HEK293 (cell line): ENCODE results near the gene FUT9.

Source experiments
- CTCF ChIA-PET: fragments of 350-600 bp; formaldehyde crosslinking; extraction: SDS; loops from one replicate; lab custom pipeline; 2021; ENCODE audit warnings: antibody characterized with exemption; lab: Yijun Ruan, JAX
- POLR2A ChIA-PET: fragments of 300-600 bp; formaldehyde crosslinking; extraction: SDS; loops from one replicate; lab custom pipeline; 2020; ENCODE audit warnings: antibody characterized with exemption, inconsistent platforms; lab: Yijun Ruan, JAX
- H3K27ac ChIP-seq: fragments of 200-500 bp; sonication (Bioruptor generic); 2 replicates; pipeline ENCODE4 v1.5.1; 2014; ENCODE audit warnings: low read depth, low read length, control low read depth, inconsistent platforms; ENCODE audit errors: extremely low read depth
- H3K36me3 ChIP-seq, 2 experiments: fragments of 200-500 bp in 1 of 2; sonication (Bioruptor generic) in 1 of 2; 1 replicate in 1 of 2; 2 replicates in 1 of 2; pipeline ENCODE4 v1.5.1; 2014 to 2017; ENCODE audit warnings: inconsistent platforms in 2 of 2, low read length in 2 of 2; ENCODE audit not compliant: control insufficient read depth in 2 of 2, insufficient read depth in 1 of 2
- H3K4me1 ChIP-seq: fragments of 200-500 bp; sonication (Bioruptor generic); 2 replicates; pipeline ENCODE4 v1.5.1; 2014; ENCODE audit warnings: mild to moderate bottlenecking, low read length, inconsistent platforms; ENCODE audit not compliant: control insufficient read depth, insufficient read depth
- H3K4me3 ChIP-seq: 2 replicates; pipeline ENCODE4 v1.5.1; 2011; ENCODE audit warnings: low read depth, mild to moderate bottlenecking, control low read depth, low read length, moderate library complexity
- H3K9me3 ChIP-seq: fragments of 200-500 bp; sonication (Bioruptor generic); 2 replicates; pipeline ENCODE4 v1.5.1; 2014; ENCODE audit warnings: low read depth, low read length, inconsistent platforms; ENCODE audit not compliant: control insufficient read depth, insufficient read depth
- KLF1 ChIP-seq: fragments of 450-650 bp; formaldehyde crosslinking; IDR thresholded peaks from 2 replicates; pipeline ENCODE4 v1.5.1; 2016; ENCODE audit warnings: missing biosample characterization, missing genetic modification characterization
- KLF7 ChIP-seq: fragments of 450-650 bp; formaldehyde crosslinking; IDR thresholded peaks from 2 replicates; pipeline ENCODE4 v1.5.1; 2016; ENCODE audit warnings: missing biosample characterization, missing genetic modification characterization, borderline replicate concordance
- ZFP37 ChIP-seq: fragments of 450-650 bp; formaldehyde crosslinking; IDR thresholded peaks from 2 replicates; pipeline ENCODE4 v1.5.1; 2016; ENCODE audit warnings: missing biosample characterization, missing genetic modification characterization
- ZFP69B ChIP-seq: fragments of 450-650 bp; formaldehyde crosslinking; IDR thresholded peaks from 2 replicates; pipeline ENCODE4 v1.5.1; 2016; ENCODE audit warnings: missing biosample characterization, missing genetic modification characterization
- ZNF157 ChIP-seq: fragments of 450-650 bp; formaldehyde crosslinking; IDR thresholded peaks from 2 replicates; pipeline ENCODE4 v1.5.1; 2016; ENCODE audit warnings: missing biosample characterization, missing genetic modification characterization
- ZNF175 ChIP-seq: fragments of 450-650 bp; formaldehyde crosslinking; IDR thresholded peaks from 2 replicates; pipeline ENCODE4 v1.5.1; 2016; ENCODE audit warnings: missing biosample characterization, missing genetic modification characterization
- ZNF266 ChIP-seq: fragments of 450-650 bp; formaldehyde crosslinking; IDR thresholded peaks from 2 replicates; pipeline ENCODE4 v1.5.1; 2016; ENCODE audit warnings: missing biosample characterization, missing genetic modification characterization, low read depth
- ZNF610 ChIP-seq: fragments of 450-650 bp; formaldehyde crosslinking; IDR thresholded peaks from 2 replicates; pipeline ENCODE4 v1.5.1; 2016; ENCODE audit warnings: missing biosample characterization, missing genetic modification characterization, borderline replicate concordance
- ZNF629 ChIP-seq: fragments of 450-650 bp; formaldehyde crosslinking; IDR thresholded peaks from 2 replicates; pipeline ENCODE4 v1.5.1; 2017; ENCODE audit warnings: missing biosample characterization, missing genetic modification characterization
- ZNF837 ChIP-seq: fragments of 450-650 bp; formaldehyde crosslinking; IDR thresholded peaks from 2 replicates; pipeline ENCODE4 v1.5.1; 2016; ENCODE audit warnings: missing biosample characterization, missing genetic modification characterization
- ZNF843 ChIP-seq: fragments of 450-650 bp; formaldehyde crosslinking; IDR thresholded peaks from 2 replicates; pipeline ENCODE4 v1.5.1; 2016; ENCODE audit warnings: missing biosample characterization, missing genetic modification characterization
- ZXDB ChIP-seq: fragments of 450-650 bp; formaldehyde crosslinking; IDR thresholded peaks from 2 replicates; pipeline ENCODE4 v1.5.1; 2016; ENCODE audit warnings: missing biosample characterization, missing genetic modification characterization
- TF ChIP-seq, protein P1 (sequence below): fragments of 450-650 bp; formaldehyde crosslinking; IDR thresholded peaks from 2 replicates; pipeline ENCODE4 v1.5.1; 2016; ENCODE audit warnings: missing biosample characterization, missing genetic modification characterization
- TF ChIP-seq, protein P2 (sequence below): fragments of 450-650 bp; formaldehyde crosslinking; IDR thresholded peaks from 2 replicates; pipeline ENCODE4 v1.5.1; 2016; ENCODE audit warnings: missing biosample characterization, missing genetic modification characterization
- TF ChIP-seq, protein P3 (sequence below): IDR thresholded peaks from 2 replicates; pipeline ENCODE4 v1.6.1; 2011; ENCODE audit warnings: mild to moderate bottlenecking, low read depth, low read length, borderline replicate concordance
- TF ChIP-seq, protein P4 (sequence below): fragments of 450-650 bp; IDR thresholded peaks from 2 replicates; pipeline ENCODE4 v1.5.1; 2018; ENCODE audit warnings: missing biosample characterization, mild to moderate bottlenecking, missing genetic modification characterization
- TF ChIP-seq, protein P5 (sequence below): fragments of 450-650 bp; formaldehyde crosslinking; IDR thresholded peaks from 2 replicates; pipeline ENCODE4 v1.5.1; 2016; ENCODE audit warnings: missing biosample characterization, missing genetic modification characterization
- TF ChIP-seq, protein P6 (sequence below): sonication (generic); formaldehyde crosslinking; IDR thresholded peaks from 2 replicates; pipeline ENCODE4 v1.8.1; 2022; ENCODE audit warnings: mild to moderate bottlenecking, moderate library complexity, missing genetic modification reagents
- TF ChIP-seq, protein P7 (sequence below): fragments of 450-650 bp; formaldehyde crosslinking; IDR thresholded peaks from 2 replicates; pipeline ENCODE4 v1.5.1; 2016; ENCODE audit warnings: missing biosample characterization, missing genetic modification characterization
- TF ChIP-seq, protein P8 (sequence below): fragments of 450-650 bp; formaldehyde crosslinking; IDR thresholded peaks from 2 replicates; pipeline ENCODE4 v1.5.1; 2016; ENCODE audit warnings: missing biosample characterization, missing genetic modification characterization
- TF ChIP-seq, protein P9 (sequence below): fragments of 450-650 bp; formaldehyde crosslinking; optimal IDR thresholded peaks from 2 replicates; pipeline ENCODE3; 2016; ENCODE audit warnings: missing biosample characterization, mild to moderate bottlenecking, missing genetic modification characterization

Gene FUT9

DNA sequence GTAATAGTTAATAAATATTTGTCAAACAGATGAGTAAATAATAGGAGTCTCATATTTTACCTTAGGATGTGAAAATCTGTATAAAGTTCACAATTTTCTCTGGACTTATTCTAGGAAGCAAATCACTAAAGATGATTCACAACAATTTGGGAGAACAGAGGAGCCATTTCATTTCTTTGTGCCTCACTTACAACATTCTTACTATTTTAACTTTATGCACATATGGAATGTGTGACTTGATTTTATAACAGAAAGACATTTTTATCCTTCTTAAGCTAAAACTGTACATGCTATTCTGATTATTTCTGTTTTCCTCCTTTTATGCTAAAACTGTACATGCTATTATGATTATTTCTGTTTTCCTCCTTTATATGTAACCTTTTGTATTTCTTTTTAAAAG, 83.3 kb downstream of the FUT9 start (continued):
- TF ChIP-seq, protein P1, sequence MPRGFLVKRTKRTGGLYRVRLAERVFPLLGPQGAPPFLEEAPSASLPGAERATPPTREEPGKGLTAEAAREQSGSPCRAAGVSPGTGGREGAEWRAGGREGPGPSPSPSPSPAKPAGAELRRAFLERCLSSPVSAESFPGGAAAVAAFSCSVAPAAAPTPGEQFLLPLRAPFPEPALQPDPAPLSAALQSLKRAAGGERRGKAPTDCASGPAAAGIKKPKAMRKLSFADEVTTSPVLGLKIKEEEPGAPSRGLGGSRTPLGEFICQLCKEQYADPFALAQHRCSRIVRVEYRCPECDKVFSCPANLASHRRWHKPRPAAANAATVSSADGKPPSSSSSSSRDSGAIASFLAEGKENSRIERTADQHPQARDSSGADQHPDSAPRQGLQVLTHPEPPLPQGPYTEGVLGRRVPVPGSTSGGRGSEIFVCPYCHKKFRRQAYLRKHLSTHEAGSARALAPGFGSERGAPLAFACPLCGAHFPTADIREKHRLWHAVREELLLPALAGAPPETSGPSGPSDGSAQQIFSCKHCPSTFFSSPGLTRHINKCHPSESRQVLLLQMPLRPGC (tag by site-specific recombination), result no peak
- TF ChIP-seq, protein P2, sequence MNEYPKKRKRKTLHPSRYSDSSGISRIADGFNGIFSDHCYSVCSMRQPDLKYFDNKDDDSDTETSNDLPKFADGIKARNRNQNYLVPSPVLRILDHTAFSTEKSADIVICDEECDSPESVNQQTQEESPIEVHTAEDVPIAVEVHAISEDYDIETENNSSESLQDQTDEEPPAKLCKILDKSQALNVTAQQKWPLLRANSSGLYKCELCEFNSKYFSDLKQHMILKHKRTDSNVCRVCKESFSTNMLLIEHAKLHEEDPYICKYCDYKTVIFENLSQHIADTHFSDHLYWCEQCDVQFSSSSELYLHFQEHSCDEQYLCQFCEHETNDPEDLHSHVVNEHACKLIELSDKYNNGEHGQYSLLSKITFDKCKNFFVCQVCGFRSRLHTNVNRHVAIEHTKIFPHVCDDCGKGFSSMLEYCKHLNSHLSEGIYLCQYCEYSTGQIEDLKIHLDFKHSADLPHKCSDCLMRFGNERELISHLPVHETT, result no peak
- TF ChIP-seq ZNF837 (tag by site-specific recombination), result no peak
- TF ChIP-seq, protein P3, sequence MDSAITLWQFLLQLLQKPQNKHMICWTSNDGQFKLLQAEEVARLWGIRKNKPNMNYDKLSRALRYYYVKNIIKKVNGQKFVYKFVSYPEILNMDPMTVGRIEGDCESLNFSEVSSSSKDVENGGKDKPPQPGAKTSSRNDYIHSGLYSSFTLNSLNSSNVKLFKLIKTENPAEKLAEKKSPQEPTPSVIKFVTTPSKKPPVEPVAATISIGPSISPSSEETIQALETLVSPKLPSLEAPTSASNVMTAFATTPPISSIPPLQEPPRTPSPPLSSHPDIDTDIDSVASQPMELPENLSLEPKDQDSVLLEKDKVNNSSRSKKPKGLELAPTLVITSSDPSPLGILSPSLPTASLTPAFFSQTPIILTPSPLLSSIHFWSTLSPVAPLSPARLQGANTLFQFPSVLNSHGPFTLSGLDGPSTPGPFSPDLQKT, result no peak
- no peak for TF ChIP-seq ZNF610 (tag by site-specific recombination)
- TF ChIP-seq KLF7 (tag by site-specific recombination), result no peak
- TF ChIP-seq ZXDB (tag by site-specific recombination), result no peak
- no peak for TF ChIP-seq KLF1

DNA sequence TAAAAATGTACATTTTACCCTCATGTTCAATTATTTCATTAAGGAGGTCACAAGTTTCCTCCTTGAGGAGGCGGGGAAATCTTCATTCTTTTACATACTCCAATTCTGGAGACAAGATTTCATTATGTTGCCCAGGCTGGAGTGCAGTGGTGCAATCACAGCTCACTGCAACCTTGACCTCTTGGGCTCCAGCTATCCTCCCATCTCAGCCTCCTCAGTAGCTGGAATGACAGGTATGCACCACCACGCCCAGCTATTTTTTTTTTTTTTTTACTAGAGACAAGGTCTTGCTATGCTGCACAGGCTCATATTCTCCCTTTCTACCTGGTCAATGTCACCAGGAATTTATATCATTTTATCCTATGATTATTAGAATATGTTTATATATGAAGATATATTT, 85.8 kb downstream of the FUT9 start:
- no peak for TF ChIP-seq ZNF629
- TF ChIP-seq, protein P4, sequence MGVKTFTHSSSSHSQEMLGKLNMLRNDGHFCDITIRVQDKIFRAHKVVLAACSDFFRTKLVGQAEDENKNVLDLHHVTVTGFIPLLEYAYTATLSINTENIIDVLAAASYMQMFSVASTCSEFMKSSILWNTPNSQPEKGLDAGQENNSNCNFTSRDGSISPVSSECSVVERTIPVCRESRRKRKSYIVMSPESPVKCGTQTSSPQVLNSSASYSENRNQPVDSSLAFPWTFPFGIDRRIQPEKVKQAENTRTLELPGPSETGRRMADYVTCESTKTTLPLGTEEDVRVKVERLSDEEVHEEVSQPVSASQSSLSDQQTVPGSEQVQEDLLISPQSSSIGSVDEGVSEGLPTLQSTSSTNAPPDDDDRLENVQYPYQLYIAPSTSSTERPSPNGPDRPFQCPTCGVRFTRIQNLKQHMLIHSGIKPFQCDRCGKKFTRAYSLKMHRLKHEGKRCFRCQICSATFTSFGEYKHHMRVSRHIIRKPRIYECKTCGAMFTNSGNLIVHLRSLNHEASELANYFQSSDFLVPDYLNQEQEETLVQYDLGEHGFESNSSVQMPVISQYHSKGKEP (tag by site-specific recombination), result no peak
- TF ChIP-seq ZNF843, result no peak
- no peak for TF ChIP-seq ZNF157 (tag by site-specific recombination)
- TF ChIP-seq, protein P5, sequence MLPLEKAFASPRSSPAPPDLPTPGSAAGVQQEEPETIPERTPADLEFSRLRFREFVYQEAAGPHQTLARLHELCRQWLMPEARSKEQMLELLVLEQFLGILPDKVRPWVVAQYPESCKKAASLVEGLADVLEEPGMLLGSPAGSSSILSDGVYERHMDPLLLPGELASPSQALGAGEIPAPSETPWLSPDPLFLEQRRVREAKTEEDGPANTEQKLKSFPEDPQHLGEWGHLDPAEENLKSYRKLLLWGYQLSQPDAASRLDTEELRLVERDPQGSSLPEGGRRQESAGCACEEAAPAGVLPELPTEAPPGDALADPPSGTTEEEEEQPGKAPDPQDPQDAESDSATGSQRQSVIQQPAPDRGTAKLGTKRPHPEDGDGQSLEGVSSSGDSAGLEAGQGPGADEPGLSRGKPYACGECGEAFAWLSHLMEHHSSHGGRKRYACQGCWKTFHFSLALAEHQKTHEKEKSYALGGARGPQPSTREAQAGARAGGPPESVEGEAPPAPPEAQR (tag by site-specific recombination), result no peak
- no peak for TF ChIP-seq ZNF266 (tag by site-specific recombination)
- TF ChIP-seq ZFP69B (tag by site-specific recombination), result no peak
- TF ChIP-seq, protein P6, sequence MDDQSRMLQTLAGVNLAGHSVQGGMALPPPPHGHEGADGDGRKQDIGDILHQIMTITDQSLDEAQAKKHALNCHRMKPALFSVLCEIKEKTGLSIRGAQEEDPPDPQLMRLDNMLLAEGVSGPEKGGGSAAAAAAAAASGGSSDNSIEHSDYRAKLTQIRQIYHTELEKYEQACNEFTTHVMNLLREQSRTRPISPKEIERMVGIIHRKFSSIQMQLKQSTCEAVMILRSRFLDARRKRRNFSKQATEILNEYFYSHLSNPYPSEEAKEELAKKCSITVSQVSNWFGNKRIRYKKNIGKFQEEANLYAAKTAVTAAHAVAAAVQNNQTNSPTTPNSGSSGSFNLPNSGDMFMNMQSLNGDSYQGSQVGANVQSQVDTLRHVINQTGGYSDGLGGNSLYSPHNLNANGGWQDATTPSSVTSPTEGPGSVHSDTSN (CRISPR knock-in tag), result no peak
- TF ChIP-seq, protein P7, sequence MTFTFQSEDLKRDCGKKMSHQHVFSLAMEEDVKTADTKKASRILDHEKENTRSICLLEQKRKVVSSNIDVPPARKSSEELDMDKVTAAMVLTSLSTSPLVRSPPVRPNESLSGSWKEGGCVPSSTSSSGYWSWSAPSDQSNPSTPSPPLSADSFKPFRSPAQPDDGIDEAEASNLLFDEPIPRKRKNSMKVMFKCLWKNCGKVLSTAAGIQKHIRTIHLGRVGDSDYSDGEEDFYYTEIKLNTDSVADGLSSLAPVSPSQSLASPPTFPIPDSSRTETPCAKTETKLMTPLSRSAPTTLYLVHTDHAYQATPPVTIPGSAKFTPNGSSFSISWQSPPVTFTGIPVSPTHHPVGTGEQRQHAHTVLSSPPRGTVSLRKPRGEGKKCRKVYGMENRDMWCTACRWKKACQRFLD, result no peak
- TF ChIP-seq ZNF175 (tag by site-specific recombination), result no peak
- TF ChIP-seq, protein P8, sequence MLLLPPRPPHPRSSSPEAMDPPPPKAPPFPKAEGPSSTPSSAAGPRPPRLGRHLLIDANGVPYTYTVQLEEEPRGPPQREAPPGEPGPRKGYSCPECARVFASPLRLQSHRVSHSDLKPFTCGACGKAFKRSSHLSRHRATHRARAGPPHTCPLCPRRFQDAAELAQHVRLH (tag by site-specific recombination), result no peak
- TF ChIP-seq, protein P9, sequence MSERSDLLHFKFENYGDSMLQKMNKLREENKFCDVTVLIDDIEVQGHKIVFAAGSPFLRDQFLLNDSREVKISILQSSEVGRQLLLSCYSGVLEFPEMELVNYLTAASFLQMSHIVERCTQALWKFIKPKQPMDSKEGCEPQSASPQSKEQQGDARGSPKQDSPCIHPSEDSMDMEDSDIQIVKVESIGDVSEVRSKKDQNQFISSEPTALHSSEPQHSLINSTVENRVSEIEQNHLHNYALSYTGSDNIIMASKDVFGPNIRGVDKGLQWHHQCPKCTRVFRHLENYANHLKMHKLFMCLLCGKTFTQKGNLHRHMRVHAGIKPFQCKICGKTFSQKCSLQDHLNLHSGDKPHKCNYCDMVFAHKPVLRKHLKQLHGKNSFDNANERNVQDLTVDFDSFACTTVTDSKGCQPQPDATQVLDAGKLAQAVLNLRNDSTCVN (tag by site-specific recombination), result no peak
- no peak for TF ChIP-seq ZFP37 (tag by site-specific recombination)
- TF ChIP-seq, all 188 proteins: peak for 0
- no peaks in the 10 kb centered on the region for H3K9me3 ChIP-seq
- no peaks in the 10 kb centered on the region for H3K36me3 ChIP-seq
- no peak overlapping the region for H3K4me3 ChIP-seq
- POLR2A ChIA-PET, result no interaction called here
- H3K4me1 ChIP-seq, result no peaks in the 10 kb centered on the region
- CTCF ChIA-PET, result no interaction called here
- no peak overlapping the region for H3K27ac ChIP-seq
